ENCODE results near the gene C4BPA.

Gene C4BPA

GRCh38 chr1:207103892-207104373 is at the start of gene C4BPA:
Gene C4BPA, plus strand, starts transcription at chr1:207104233. Its CDS starts 8,793 bp downstream, at chr1:207113026.
- Histone ChIP-seq H4K20me1 (ENCODE audit: insufficient read depth, low read length) (no peaks in the 10 kb centered on the region), H3K9me3 (replicated peaks; ENCODE audit: insufficient read depth, low read length) (no peaks in the 10 kb centered on the region), H3K4me2 (ENCODE audit: low read depth, low read length) (no peak within 1 kb of the TSS), H3K9ac (ENCODE audit: low read length) (no peak within 1 kb of the TSS), H3K79me2 (ENCODE audit: low read length) (no peaks in the 10 kb centered on the region), H3K9me2 (replicated peaks; ENCODE audit: insufficient read depth, low read length) (no peaks in the 10 kb centered on the region), H3K4me3 (ENCODE audit: low read length) (no peak within 1 kb of the TSS), H3K27ac (ENCODE audit: low read length) (no peak within 1 kb of the TSS), H2AFZ (ENCODE audit: low read length) (no peak within 1 kb of the TSS), H3K36me3 (replicated peaks; ENCODE audit: insufficient read depth, low read length) (no peaks in the 10 kb centered on the region), H3K27me3 (replicated peaks; ENCODE audit: insufficient read depth, low read length) (no peaks in the 10 kb centered on the region), H3K4me1 (ENCODE audit: low read length) (no peaks in the 10 kb centered on the region), H3F3A (ENCODE audit: insufficient read depth, low read length) (no peaks in the 10 kb centered on the region)
- TF ChIP-seq EZH2phosphoT487 (IDR thresholded peaks at IDR 0.05; ENCODE audit: low read length) = no peak
- TF ChIP-seq, protein P1, sequence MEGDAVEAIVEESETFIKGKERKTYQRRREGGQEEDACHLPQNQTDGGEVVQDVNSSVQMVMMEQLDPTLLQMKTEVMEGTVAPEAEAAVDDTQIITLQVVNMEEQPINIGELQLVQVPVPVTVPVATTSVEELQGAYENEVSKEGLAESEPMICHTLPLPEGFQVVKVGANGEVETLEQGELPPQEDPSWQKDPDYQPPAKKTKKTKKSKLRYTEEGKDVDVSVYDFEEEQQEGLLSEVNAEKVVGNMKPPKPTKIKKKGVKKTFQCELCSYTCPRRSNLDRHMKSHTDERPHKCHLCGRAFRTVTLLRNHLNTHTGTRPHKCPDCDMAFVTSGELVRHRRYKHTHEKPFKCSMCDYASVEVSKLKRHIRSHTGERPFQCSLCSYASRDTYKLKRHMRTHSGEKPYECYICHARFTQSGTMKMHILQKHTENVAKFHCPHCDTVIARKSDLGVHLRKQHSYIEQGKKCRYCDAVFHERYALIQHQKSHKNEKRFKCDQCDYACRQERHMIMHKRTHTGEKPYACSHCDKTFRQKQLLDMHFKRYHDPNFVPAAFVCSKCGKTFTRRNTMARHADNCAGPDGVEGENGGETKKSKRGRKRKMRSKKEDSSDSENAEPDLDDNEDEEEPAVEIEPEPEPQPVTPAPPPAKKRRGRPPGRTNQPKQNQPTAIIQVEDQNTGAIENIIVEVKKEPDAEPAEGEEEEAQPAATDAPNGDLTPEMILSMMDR (IDR thresholded peaks at IDR 0.05; ENCODE audit: low read length) = no peak
- no peak for TF ChIP-seq EZH2 (optimal IDR thresholded peaks at IDR 0.05; ENCODE audit: low read depth, low read length)
- no peak for DNase-seq

DNA sequence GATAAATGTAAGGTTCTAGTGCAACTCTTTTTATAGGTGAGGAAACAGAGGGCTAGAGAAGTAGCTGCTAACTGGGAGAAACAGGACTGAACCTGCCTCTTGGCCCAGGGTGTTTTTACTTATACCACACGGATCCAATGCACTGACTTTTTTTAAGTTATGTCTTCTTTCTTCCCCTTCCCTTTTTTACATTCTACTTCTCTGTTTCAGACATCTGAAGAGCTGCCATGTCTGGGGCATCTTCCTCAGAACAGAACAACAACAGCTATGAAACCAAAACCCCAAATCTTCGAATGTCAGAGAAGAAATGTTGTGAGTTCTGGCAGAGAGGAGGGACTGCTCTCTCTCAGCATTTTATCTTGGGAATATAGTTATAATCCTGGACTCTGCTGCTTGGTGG is 49.5 kb upstream of the C4BPA start:
- peak overlapping the region; percentile 8; the same call in 1 of the 2 replicates for H3K9ac ChIP-seq (ENCODE audit: low read length)
- TF ChIP-seq EZH2 (optimal IDR thresholded peaks at IDR 0.05; ENCODE audit: low read depth, low read length) = no peak
- no peak for TF ChIP-seq EZH2phosphoT487 (IDR thresholded peaks at IDR 0.05; ENCODE audit: low read length)
- TF ChIP-seq, protein P1 (IDR thresholded peaks at IDR 0.05; ENCODE audit: low read length) = no peak
- no peaks in the 10 kb centered on the region for H3K9me2 ChIP-seq (replicated peaks; ENCODE audit: insufficient read depth, low read length)
- H3K36me3 ChIP-seq (replicated peaks; ENCODE audit: insufficient read depth, low read length) = 0 out of 2 replicates have a peak, but pooled peaks cover under 1% of the 10 kb centered on the region
- no peaks in the 10 kb centered on the region for H3K9me3 ChIP-seq (replicated peaks; ENCODE audit: insufficient read depth, low read length)
- peaks cover 38% of the 10 kb centered on the region for H3K4me1 ChIP-seq (ENCODE audit: low read length)
- no peaks in the 10 kb centered on the region for H4K20me1 ChIP-seq (ENCODE audit: insufficient read depth, low read length)
- H3F3A ChIP-seq (ENCODE audit: insufficient read depth, low read length) = peaks cover 52% of the 10 kb centered on the region
- peak; percentile 35 for DNase-seq
- H3K4me3 ChIP-seq (ENCODE audit: low read length) = peak overlapping the region; percentile 1; the same call in 1 of the 2 replicates
- H3K27ac ChIP-seq (ENCODE audit: low read length) = peak overlapping the region; percentile 19; the same call in 1 of the 2 replicates
- H3K27me3 ChIP-seq (replicated peaks; ENCODE audit: insufficient read depth, low read length) = no peaks in the 10 kb centered on the region
- peaks cover 13% of the 10 kb centered on the region for H3K79me2 ChIP-seq (ENCODE audit: low read length)
- H2AFZ ChIP-seq (ENCODE audit: low read length) = peak overlapping the region; percentile 3; the same call in 1 of the 2 replicates
- peak overlapping the region; percentile 41 for H3K4me2 ChIP-seq (ENCODE audit: low read depth, low read length)

DNA sequence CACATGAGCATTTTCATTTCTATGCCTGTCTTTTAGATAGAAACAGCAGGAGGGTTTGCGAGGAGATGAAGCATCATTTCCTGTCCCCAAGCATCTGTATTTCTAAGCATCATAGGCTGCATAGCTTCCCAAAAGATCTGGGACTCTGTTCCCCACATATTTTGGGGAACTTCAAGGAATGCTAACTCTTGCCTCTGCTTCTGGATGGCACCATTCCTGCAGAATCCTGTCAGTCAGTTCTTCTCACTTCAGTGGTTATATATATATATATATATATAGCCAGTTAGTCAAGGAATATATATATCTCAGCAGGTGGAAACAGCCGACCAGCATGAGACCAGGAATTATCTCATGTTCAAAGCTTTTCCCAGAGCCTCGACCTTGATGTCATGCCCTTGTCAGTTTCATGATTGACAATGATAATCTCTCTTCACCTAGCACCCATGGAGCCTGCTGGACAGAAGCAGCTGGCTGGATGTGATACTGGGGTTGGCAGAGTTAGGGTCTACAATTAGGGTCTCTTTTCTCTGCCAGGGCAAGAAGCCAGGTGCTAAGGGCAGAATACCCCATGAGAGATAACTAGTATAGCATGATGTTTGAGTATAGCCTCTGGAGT is 48.5 kb upstream of the C4BPA start:
- Histone ChIP-seq H3K36me3 (replicated peaks; ENCODE audit: insufficient read depth, low read length) (no peaks in the 10 kb centered on the region), H3K9ac (ENCODE audit: low read length) (no peak overlapping the region), H3K27me3 (replicated peaks; ENCODE audit: insufficient read depth, low read length) (no peaks in the 10 kb centered on the region), H3K27ac (ENCODE audit: low read length) (no peak overlapping the region), H3K4me1 (ENCODE audit: low read length) (peaks cover 40% of the 10 kb centered on the region), H3K9me3 (replicated peaks; ENCODE audit: insufficient read depth, low read length) (no peaks in the 10 kb centered on the region), H3K4me2 (ENCODE audit: low read depth, low read length) (no peak overlapping the region), H3K79me2 (ENCODE audit: low read length) (peaks cover 3% of the 10 kb centered on the region), H3K9me2 (replicated peaks; ENCODE audit: insufficient read depth, low read length) (no peaks in the 10 kb centered on the region), H2AFZ (ENCODE audit: low read length) (no peak overlapping the region), H4K20me1 (ENCODE audit: insufficient read depth, low read length) (no peaks in the 10 kb centered on the region), H3F3A (ENCODE audit: insufficient read depth, low read length) (peaks cover 47% of the 10 kb centered on the region), H3K4me3 (ENCODE audit: low read length) (no peak overlapping the region)
- no peak for DNase-seq
- TF ChIP-seq, protein P1 (IDR thresholded peaks at IDR 0.05; ENCODE audit: low read length) = no peak
- no peak for TF ChIP-seq EZH2phosphoT487 (IDR thresholded peaks at IDR 0.05; ENCODE audit: low read length)
- TF ChIP-seq EZH2 (optimal IDR thresholded peaks at IDR 0.05; ENCODE audit: low read depth, low read length) = no peak
